SU-DHL-6 (cell line): ENCODE data around the gene RIN1.

ENCODE experiments used
- CTCF ChIP-seq: fragments of 200-600 bp; sonication (generic); IDR thresholded peaks from one replicate; pipeline ENCODE4 v1.5.1; 2017; ENCODE audit warnings: antibody characterized with exemption, mild to moderate bottlenecking, low read length, moderate library complexity; ENCODE audit not compliant: insufficient read depth, poor library complexity, severe bottlenecking
- EZH2phosphoT487 ChIP-seq: fragments of 200-600 bp; sonication (generic), shearing (Covaris generic); conservative IDR thresholded peaks from 2 replicates; pipeline ENCODE4 v1.6.1; 2018; ENCODE audit warnings: mild to moderate bottlenecking, antibody characterized with exemption, low read length, moderate library complexity, mixed read lengths

DNA sequence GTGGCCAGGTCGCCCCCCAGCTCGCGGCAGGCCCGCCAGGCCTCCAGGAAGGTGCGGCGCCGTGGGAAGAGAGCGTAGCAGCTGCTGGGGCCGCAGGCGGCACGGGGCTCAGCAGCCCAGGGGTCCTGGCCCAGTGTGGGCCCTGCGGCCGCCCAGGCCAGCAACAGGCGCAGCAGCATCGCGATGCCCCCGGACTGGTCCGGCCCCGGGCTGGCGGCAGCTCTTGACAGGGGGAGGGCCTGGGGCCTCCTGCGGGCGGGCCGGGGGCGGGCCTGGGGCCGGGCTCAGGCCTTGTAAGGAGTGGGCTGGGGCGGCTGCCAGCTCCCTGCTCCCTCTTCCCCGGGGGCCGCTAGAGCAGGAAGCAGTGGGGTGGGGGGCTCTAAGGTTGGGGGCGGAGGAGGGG is 19.4 kb downstream of the RIN1 start, which contains the start of gene CD248:
- TF ChIP-seq CTCF (no peak), EZH2phosphoT487 (no peak)
